K562 (cell line): ENCODE data around the gene BLCAP. TPM values are rescaled to one million over a fixed set of nuclear protein-coding genes. Genes with fewer than 3 reads are reported as not detected.

Source experiments
- CBX5 ChIP-seq: IDR thresholded peaks from 2 replicates; pipeline ENCODE4 v1.6.1; 2014; ENCODE audit warnings: low read depth, borderline replicate concordance
- CHD4 ChIP-seq: fragments of 200-600 bp; sonication (generic); IDR thresholded peaks from 3 replicates; pipeline ENCODE4 v1.6.1; 2012; ENCODE audit warnings: low read depth, mild to moderate bottlenecking, mixed read lengths, low read length, inconsistent platforms; ENCODE audit not compliant: insufficient read depth, insufficient replicate concordance, poor library complexity, severe bottlenecking
- IRF2 ChIP-seq: sonication (generic); formaldehyde crosslinking; IDR thresholded peaks from 2 replicates; pipeline ENCODE4 v1.8.1; 2022; ENCODE audit warnings: mild to moderate bottlenecking, missing genetic modification reagents
- MAFG ChIP-seq: fragments of 450-650 bp; conservative IDR thresholded peaks from 2 replicates; pipeline ENCODE4 v1.6.1; 2016; ENCODE audit warnings: missing genetic modification characterization, missing compliant biosample characterization
- MECOM ChIP-seq: fragments of 250-450 bp; sonication (Bioruptor Pico); IDR thresholded peaks from 2 replicates; pipeline ENCODE4 v1.8.0; 2022; ENCODE audit warnings: inconsistent platforms
- MXI1 ChIP-seq: IDR thresholded peaks from 2 replicates; pipeline ENCODE4 v1.6.1; 2011; ENCODE audit warnings: low read depth, mild to moderate bottlenecking, improper control_type of control experiment, low read length
- NONO ChIP-seq, 2 experiments: fragments of 200-400 bp in 1 of 2; fragments of 450-650 bp in 1 of 2; formaldehyde crosslinking in 1 of 2; IDR thresholded peaks; 2 replicates each; pipeline ENCODE4 v1.6.1; 2017; ENCODE audit warnings: low read depth in 2 of 2, mild to moderate bottlenecking in 2 of 2, moderate library complexity in 2 of 2, low read length in 1 of 2
- PCBP1 ChIP-seq: fragments of 200-400 bp; formaldehyde crosslinking; IDR thresholded peaks from 2 replicates; pipeline ENCODE4 v1.6.1; 2018; ENCODE audit warnings: mild to moderate bottlenecking, low read depth, low read length; ENCODE audit not compliant: poor library complexity, severe bottlenecking
- RBFOX2 ChIP-seq: fragments of 200-400 bp; formaldehyde crosslinking; IDR thresholded peaks from 2 replicates; pipeline ENCODE4 v1.6.1; 2017; ENCODE audit warnings: low read depth, mild to moderate bottlenecking, low read length, moderate library complexity
- RBM22 ChIP-seq: fragments of 200-400 bp; formaldehyde crosslinking; IDR thresholded peaks from 2 replicates; pipeline ENCODE4 v1.6.1; 2018; ENCODE audit warnings: low read length, low read depth; ENCODE audit not compliant: poor library complexity, severe bottlenecking
- SAP30 ChIP-seq: fragments of 200-600 bp; sonication (generic); IDR thresholded peaks from 2 replicates; pipeline ENCODE4 v1.6.1; 2012; ENCODE audit warnings: borderline replicate concordance, low read depth, mild to moderate bottlenecking, moderate library complexity, low read length, control low read depth, inconsistent platforms; ENCODE audit not compliant: insufficient read depth, poor library complexity, severe bottlenecking
- SRSF3 ChIP-seq: fragments of 200-400 bp; formaldehyde crosslinking; IDR thresholded peaks from 2 replicates; pipeline ENCODE4 v1.6.1; 2016; ENCODE audit warnings: mild to moderate bottlenecking, low read length, moderate library complexity; ENCODE audit not compliant: insufficient read depth
- ZC3H4 ChIP-seq: sonication (generic); formaldehyde crosslinking; IDR thresholded peaks from 2 replicates; pipeline ENCODE4 v1.9.0; 2021; ENCODE audit warnings: missing genetic modification reagents, borderline replicate concordance
- ZNF384 ChIP-seq: IDR thresholded peaks from 2 replicates; pipeline ENCODE4 v1.6.1; 2012; ENCODE audit warnings: low read depth, low read length, improper control_type of control experiment
- ZNF431 ChIP-seq: sonication (generic); formaldehyde crosslinking; IDR thresholded peaks from 2 replicates; pipeline ENCODE4 v1.8.0; 2022; ENCODE audit warnings: mild to moderate bottlenecking, missing genetic modification reagents
- polyA plus RNA-seq, 8 experiments: library from polyadenylated mRNA; depleted of rRNA in 4 of 8; stranded (reverse) in 5 of 8; unstranded in 3 of 8; fragments of >200 nt; fragmentation: Nextera tagmentation in 2 of 8; fragmentation: Illumina TruSeq in 1 of 8; extraction: Ambion mirVana in 2 of 8; extraction: Trizol in 1 of 8; gene quantifications; 2 replicates each; pipeline versions ENCODE4 v1.2.1 to v1.2.3, GENCODE V29; 2011 to 2014; ENCODE audit warnings: inconsistent platforms in 1 of 8, missing spikeins in 1 of 8
- total RNA-seq, 7 experiments: library from RNA; depleted of rRNA in 6 of 7; stranded (reverse); fragments of >200 nt in 6 of 7; fragmentation: Illumina TruSeq in 2 of 7; extraction: Trizol in 2 of 7; gene quantifications; 2 replicates each; pipeline versions ENCODE4 v1.2.1 to v1.2.3, GENCODE V29; 2011 to 2021; ENCODE audit warnings: low replicate concordance in 1 of 7
- TF ChIP-seq, protein P1 (sequence below): fragments of 250-450 bp; sonication (Bioruptor Pico); IDR thresholded peaks from 2 replicates; pipeline ENCODE4 v1.5.0; 2022; ENCODE audit warnings: mild to moderate bottlenecking
- TF ChIP-seq, protein P2 (sequence below): fragments of 450-650 bp; formaldehyde crosslinking; IDR thresholded peaks from 2 replicates; pipeline ENCODE4 v1.4.0; 2020; ENCODE audit warnings: mild to moderate bottlenecking, moderate library complexity
- TF ChIP-seq, protein P3 (sequence below): sonication (generic); formaldehyde crosslinking; IDR thresholded peaks from 2 replicates; pipeline ENCODE4 v1.8.1; 2023; ENCODE audit warnings: mild to moderate bottlenecking, missing genetic modification reagents

The BLCAP gene
- total and polyA plus RNA-seq, 9 of the 15 experiments (the other 6 are each of a cell fraction or from before 2014, with no cell fraction given): 16.9 to 41.5 (median 27.6) TPM

DNA sequence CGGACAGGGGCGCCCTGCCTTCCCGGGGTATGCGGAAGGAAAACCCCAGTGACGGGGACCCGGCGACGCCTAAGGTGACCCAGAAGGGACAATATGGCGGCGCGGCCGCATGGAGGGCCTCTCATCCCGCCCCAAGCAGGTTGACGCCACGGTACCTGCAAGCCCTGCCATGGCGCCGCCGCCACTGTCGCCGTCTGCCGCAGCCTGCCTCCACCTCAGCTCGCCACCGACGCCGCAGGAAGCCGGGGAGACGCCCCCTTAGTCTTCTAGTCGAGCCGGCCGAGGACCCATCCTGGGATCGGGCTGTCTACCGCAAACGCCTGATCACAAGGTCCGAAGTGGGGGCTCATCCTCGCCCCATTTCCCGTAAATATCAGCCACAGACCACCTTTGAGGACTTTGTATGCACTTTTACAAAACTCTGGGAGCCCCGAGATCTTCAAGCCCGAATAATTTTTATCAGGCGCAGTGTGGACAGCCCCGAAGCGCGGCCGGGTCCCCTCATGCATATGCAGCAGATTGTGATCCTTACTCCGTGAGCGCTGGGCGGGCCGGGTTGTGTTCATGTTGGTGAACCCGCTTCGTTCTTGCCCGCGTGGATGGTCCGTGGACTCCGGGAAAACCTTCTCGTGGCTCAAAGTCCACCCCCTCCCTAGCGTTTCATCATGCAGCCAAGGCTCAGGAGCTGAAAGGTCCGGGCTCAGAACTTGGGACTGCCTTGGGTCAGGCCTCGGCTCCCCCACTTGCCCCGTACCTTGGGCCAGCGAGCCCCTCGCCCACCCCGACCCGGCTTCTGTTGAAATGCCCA is at the start of gene BLCAP (continued):
- TF ChIP-seq, protein P1, sequence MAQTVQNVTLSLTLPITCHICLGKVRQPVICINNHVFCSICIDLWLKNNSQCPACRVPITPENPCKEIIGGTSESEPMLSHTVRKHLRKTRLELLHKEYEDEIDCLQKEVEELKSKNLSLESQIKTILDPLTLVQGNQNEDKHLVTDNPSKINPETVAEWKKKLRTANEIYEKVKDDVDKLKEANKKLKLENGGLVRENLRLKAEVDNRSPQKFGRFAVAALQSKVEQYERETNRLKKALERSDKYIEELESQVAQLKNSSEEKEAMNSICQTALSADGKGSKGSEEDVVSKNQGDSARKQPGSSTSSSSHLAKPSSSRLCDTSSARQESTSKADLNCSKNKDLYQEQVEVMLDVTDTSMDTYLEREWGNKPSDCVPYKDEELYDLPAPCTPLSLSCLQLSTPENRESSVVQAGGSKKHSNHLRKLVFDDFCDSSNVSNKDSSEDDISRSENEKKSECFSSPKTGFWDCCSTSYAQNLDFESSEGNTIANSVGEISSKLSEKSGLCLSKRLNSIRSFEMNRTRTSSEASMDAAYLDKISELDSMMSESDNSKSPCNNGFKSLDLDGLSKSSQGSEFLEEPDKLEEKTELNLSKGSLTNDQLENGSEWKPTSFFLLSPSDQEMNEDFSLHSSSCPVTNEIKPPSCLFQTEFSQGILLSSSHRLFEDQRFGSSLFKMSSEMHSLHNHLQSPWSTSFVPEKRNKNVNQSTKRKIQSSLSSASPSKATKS (CRISPR knock-in tag): no peak
- TF ChIP-seq ZC3H4 (CRISPR knock-in tag): no peak
- TF ChIP-seq CBX5: no peak
- no peak for TF ChIP-seq PCBP1
- TF ChIP-seq, protein P2, sequence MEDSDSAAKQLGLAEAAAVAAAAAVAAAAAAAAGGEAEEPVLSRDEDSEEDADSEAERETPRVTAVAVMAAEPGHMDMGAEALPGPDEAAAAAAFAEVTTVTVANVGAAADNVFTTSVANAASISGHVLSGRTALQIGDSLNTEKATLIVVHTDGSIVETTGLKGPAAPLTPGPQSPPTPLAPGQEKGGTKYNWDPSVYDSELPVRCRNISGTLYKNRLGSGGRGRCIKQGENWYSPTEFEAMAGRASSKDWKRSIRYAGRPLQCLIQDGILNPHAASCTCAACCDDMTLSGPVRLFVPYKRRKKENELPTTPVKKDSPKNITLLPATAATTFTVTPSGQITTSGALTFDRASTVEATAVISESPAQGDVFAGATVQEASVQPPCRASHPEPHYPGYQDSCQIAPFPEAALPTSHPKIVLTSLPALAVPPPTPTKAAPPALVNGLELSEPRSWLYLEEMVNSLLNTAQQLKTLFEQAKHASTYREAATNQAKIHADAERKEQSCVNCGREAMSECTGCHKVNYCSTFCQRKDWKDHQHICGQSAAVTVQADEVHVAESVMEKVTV (CRISPR knock-in tag): no peak
- TF ChIP-seq ZNF431: no peak
- no peak for TF ChIP-seq SRSF3
- peak; percentile 85 for TF ChIP-seq SAP30
- no peak for TF ChIP-seq MECOM (CRISPR knock-in tag)
- TF ChIP-seq RBM22: no peak
- TF ChIP-seq IRF2: no peak
- TF ChIP-seq MAFG (tag): no peak
- no peak for TF ChIP-seq MXI1
- TF ChIP-seq, protein P3, sequence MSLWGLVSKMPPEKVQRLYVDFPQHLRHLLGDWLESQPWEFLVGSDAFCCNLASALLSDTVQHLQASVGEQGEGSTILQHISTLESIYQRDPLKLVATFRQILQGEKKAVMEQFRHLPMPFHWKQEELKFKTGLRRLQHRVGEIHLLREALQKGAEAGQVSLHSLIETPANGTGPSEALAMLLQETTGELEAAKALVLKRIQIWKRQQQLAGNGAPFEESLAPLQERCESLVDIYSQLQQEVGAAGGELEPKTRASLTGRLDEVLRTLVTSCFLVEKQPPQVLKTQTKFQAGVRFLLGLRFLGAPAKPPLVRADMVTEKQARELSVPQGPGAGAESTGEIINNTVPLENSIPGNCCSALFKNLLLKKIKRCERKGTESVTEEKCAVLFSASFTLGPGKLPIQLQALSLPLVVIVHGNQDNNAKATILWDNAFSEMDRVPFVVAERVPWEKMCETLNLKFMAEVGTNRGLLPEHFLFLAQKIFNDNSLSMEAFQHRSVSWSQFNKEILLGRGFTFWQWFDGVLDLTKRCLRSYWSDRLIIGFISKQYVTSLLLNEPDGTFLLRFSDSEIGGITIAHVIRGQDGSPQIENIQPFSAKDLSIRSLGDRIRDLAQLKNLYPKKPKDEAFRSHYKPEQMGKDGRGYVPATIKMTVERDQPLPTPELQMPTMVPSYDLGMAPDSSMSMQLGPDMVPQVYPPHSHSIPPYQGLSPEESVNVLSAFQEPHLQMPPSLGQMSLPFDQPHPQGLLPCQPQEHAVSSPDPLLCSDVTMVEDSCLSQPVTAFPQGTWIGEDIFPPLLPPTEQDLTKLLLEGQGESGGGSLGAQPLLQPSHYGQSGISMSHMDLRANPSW (CRISPR knock-in tag): 0 out of 2 replicates have a peak, but pooled peaks have one; percentile 10
- TF ChIP-seq CHD4: no peak
- TF ChIP-seq ZNF384: no peak
- no peak; a peak in 1 of 4 replicates for TF ChIP-seq NONO (IDR thresholded peaks at IDR 0.05; ENCODE audit: low read depth in 2 of 2, low read length in 1 of 2)
- TF ChIP-seq RBFOX2: peak; percentile 92
